T-helper 9 cell (primary cell): Measurements from ENCODE around the gene ATRN.

Experiments
- DNase-seq: peaks from one replicate; pipeline ENCODE4 v3.0.0-alpha.2; 2020

The ATRN gene

GRCh38 chr20:3631534-3631933 is 160.7 kb downstream of the ATRN start:
- DNase-seq = no peak

GRCh38 chr20:3632311-3633004 is 161.6 kb downstream of the ATRN start:
- no peak for DNase-seq

- DNase-seq = no peak
These were observed 163.2 kb downstream of the ATRN start for GRCh38 chr20:3633913-3634478.

- DNase-seq = no peak
These were observed 164.5 kb downstream of the ATRN start for GRCh38 chr20:3635346-3635745.

DNA sequence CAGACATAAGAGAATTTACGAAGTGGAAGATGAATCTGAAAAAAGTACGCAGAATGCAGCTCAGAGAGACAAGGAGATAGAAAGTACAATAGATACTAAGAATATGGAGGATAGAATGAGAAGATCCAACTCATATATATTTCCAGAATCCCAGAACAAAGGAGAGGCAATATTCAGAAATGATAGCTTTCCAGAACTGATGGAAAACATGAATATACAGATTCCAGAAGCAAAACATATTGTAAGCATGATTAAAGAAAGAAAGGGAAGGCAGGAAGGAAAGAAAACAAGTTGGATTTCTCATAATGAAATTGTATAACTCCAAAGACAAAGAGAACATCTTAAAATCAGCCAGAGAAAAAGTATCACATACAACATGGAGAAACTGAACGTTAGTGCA is 169.4 kb downstream of the ATRN start:
- no peak for DNase-seq

- DNase-seq = no peak
These were observed 174.7 kb downstream of the ATRN start for GRCh38 chr20:3645309-3646066.

DNA sequence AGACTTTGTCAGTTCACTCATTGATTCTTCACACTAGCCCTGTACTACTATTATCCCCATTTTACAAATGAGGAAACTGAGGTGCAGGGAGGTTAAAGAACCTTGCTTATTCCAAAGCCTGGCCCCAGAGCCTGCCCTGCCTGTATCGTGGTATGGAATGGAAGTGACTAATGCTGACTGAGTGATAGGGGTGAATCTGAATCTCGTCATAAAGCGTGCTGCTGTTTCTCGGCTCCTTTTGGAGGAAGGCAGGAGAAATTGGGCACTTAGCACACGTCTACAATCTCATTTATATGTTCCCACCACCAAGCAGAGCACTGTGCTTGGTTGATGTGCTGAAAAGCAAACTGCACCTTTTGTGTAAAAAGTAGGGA is 175.2 kb downstream of the ATRN start:
- DNase-seq = no peak

- no peak for DNase-seq
These were observed 175.8 kb downstream of the ATRN start for GRCh38 chr20:3646651-3647050.

DNA sequence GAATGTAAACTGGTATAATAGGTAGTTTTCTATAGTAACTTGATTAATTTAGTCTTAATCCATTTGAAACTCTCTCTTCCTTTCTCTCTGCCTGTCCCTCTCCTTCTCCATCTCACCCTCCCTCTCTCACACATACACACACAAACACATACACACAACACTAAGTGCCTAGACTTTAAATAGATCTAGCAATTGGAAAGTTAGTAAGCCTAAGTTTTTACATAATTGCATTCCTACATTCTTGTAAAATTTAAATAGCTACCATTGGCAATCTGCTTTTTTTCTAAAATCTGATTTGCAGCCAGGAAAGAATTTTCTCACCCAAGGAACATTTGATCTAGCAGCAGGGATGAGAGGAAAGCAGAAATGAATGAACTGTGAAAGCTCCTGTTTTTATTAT is 176.7 kb downstream of the ATRN start:
- DNase-seq = no peak

DNA sequence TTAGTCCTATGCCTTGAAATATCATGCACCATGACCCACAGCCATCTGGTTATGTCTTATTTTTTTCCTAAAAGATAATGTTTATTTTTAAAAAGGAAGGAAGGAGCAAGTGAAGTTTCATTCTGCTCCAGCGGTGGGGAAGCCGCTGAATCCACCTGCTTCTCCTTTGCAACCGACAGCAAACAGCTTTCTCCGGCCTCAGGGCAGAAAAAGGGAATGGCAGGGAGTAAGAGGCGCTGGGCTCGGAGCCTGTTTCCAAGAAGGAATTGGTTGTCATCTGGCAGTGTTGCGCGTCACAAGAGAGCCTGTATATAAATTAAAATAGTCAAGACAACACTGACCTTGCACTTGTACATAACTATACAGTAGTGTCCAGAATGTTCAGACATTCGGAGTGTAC is 178.1 kb downstream of the ATRN start:
- DNase-seq = no peak

DNA sequence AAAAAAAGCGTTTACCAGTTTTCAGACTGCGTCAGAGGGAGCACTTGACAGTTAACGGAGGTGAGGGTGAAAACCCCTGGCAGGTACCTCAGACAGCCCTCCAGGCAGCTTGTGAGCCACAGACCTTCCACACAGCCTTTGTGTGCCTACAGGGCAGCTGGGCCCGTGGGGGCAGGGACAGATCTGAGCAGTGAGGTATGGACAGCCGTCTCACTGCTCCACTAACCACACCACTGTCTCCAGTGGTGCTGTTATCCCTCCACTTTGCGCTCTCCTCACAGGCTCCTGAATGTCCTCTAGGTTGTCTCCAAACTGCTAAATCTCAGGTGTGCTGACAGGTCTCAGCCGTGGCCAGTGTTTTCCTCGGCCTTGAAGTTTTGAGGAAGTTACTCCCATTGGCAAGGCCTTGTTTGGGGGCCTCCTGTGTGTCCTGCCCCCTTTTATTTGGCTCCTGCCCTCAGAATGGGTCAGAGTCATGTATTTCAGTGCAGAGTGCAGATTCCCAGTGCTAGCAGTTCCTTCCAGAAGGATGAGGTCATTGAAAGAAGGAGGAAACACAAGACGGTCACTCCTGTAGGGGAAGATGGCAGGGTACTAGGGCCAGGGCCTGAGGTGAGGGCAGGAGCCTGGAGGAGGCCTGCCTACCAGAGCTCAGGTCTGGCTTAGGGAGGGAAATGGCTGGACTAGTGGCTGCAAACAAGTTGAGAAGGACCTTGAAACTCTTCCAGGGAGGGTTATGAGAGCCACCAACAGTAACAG is 180.6 kb downstream of the ATRN start:
- no peak for DNase-seq

- no peak for DNase-seq
These were observed 181.4 kb downstream of the ATRN start for GRCh38 chr20:3652221-3652620.

DNA sequence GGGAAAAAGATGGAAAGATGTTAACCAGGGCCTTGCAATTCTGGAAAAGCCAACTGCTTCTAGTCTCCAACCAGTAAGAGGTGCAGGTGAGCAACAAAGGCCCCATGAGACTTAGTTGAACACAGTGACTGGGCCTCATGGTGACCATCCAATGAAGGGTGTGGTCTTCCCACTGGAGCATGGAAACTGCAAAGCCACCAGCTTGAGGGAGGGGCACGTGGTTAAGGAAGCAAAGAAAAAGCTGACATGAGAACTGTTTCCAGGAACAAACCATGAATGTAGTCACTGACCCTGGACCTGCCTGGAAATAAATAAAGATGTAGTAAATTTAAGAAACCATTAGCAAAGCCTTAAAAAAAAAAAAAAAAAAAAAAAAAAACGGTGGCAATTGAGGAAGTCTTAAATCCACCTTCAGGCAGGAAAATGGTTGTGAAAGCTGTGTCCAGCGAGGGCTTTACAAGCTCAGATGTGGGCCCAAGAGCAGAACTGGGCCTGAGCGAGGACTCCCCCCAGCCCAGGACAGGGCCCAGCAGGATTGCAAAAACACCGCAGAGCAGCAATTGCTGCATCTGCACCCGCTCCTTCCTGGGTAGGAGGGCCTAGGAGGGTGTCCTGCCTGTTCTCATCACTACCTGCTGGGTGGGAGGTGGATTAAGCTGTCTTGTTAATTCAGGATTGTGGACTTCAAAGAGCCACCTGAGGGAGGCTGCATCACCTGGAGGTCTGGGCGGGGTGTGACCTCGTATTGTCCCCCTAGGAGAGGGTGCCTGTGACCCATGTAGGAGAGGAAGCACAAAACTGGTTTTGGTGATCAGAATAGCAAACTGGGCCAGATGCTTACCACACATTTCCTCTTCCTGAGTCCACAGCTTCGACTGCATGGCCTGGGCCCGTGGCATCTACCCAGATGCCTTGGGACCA is 182.1 kb downstream of the ATRN start:
- DNase-seq = no peak

DNA sequence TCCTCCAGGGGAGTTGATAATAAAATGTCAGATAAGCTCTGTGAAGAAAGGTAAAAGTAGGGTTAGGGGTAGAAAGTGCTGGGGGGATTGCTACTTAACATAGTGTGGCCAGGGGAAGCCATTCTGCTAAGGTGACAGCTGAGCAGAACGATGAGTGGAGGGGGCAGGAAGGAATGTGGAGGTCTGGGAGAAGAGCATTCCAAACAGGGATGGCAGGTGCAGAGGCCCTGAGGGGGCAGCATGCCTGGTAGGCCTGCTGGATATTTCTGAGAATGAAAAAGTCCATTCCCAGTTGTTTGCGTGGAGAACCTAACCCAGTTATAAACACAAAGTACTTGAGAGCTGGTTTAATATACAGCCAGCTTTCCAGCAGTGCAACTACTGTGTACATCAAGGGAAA is 183.1 kb downstream of the ATRN start:
- DNase-seq = no peak

DNA sequence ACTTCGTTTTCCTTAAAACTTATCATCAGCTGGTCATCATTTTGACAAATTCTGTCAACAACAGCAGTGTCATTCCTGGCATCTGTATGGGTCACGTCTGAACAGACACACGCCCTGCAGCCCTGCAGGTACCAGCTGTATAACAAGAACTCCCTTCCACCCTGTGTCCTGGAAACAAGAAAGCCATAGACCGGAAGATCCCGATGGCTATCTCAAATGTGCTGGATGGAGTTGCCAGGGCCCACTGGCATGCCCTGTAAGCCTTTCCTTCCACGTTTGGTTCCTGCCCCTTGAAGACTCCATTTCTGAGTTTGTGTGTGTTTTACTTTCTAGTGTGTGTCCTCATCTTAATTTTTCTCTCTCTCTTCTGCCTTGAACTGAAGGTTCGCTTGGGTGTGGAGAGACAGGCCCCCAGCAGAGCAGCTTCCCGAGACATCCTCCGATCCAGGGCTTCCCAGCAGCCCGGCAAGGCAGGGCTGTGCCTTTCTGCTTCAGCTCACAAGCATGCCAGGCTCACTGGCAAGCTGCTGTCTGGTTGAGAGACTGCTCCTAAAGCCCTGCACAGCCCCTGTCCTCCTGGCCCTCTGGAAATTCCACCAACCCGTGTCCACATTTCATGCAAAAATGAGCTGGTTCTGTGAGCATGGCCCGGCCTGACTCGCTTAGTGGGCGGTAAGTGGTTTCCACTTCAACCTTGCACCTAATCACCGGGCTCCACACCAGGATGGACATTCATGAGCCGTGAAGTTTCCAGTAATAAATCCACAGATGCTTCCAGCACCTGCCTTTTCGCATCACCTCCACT is 183.7 kb downstream of the ATRN start:
- no peak for DNase-seq

DNA sequence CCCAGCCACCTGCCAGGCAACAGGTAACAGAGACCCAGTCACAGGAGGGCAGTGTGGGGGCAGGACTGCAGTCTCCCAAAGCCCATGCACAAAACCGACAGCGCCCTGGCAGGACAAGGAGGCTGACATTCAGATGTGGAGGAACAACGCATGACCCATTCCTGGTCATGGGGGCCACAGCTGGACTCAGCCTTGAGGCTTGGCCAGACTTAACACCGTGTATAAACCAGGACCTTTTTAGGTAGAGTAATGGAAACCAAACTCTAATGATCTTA is 184.2 kb downstream of the ATRN start:
- DNase-seq = no peak

DNA sequence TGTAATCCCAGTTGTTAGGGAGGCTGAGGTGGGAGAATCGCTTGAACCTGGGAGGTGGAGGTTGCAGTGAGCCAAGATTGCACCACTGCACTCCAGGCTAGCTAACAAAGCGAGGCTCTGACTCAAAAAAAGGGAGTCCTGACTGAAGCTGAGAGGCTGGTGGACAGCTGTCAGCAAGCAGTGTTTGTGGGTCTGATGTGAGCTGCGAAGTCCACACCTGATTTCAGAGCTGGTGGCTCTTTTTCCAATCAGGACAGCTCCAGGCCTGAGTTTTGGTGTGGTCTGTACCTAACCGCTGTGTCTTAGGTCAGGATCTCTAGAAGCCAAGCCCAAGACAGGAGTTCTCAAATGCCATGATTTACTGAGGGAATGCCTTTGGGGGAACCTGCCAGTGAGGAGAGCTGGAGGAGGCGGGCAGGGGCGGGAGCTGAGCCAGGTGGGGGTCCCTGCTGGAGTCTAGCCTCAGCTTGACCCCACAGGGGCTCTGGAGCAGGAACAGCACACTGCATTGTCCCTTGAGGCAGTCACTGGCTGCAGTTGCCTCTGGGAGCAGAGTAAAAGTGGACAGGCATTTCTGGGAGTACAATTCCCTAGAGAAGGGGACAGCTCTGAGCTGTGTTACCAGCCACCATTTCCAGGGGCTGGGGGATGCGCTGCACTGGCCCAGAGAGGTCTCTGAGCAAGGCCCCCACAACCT is 187.3 kb downstream of the ATRN start:
- no peak for DNase-seq

- no peak for DNase-seq
These were observed 188.1 kb downstream of the ATRN start for GRCh38 chr20:3658716-3659491.

DNA sequence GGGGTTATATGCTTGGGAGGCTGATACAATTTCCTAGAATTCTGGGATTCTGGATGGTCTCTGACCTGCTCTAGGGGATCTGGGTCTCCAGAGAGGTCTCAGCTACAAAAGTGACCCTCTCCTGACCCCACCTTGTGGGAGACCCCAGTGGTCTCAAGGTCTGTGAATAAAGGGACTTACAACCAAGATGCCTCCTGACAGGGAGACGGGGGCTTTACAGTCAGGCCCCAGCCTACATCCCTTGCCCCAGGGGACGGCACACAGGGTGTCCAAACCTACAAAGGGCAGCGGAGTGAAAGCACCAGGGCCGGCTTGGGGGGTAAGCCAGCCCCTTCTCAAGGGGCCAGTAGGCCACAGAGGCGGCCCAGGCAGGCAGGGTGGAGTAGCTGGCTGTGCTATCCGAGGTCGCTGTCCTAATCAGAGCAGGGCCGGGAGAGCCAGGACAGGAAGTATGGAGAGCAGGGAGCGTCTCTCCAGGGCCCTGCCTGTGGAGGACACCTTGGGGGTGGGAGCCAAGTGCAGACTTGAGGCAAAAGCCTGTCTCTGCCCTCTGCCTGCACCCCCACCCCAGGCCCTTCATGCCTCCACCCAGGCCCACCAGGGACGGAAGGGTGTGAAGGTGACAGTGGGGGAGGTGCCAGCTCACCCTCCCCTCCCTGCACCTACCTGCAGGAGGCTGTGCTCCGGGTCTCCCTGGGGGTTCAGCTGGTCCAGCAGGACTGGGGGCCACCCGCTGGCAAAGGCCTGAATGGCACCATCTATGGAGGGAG is 188.9 kb downstream of the ATRN start:
- no peak for DNase-seq
